A549 (cell line): ENCODE data around the gene RNGTT. TPM values are rescaled to one million over a fixed set of nuclear protein-coding genes. Genes with fewer than 3 reads are reported as not detected.

Experiments
- ATAC-seq, 2 experiments: fragments of 200-7000 bp in 1 of 2; fragments of >200 bp in 1 of 2; cut with Nextera tagmentation in 1 of 2; cut with Tn5 transposase in 1 of 2; 3 replicates each; pipeline versions ENCODE4 v1.8.0 to v1.9.1; 2018 to 2020; ENCODE audit warnings: mild to moderate bottlenecking in 1 of 2, moderate library complexity in 1 of 2
- CTCF ChIA-PET: fragments of 300-600 bp; sonication (Branson Sonifier 250); formaldehyde crosslinking; extraction: SDS; loops from one replicate; lab custom pipeline; 2021; ENCODE audit warnings: antibody characterized with exemption, inconsistent platforms; lab: Yijun Ruan, JAX
- POLR2A ChIA-PET: fragments of 350-600 bp; formaldehyde crosslinking; extraction: SDS; loops from one replicate; lab custom pipeline; 2021; ENCODE audit warnings: antibody characterized with exemption, inconsistent platforms; lab: Yijun Ruan, JAX
- DNase-seq, 2 experiments: peaks; one replicate each; pipeline versions ENCODE4 v3.0.0 to v3.0.0-alpha.2; 2011 to 2016; ENCODE audit warnings: low read depth in 1 of 2, low spot score in 1 of 2
- FAIRE-seq: peaks from 2 replicates; lab custom pipeline; 2011; peaks lifted over from hg19 to GRCh38; lab: Jason Lieb, UNC
- H3K27ac ChIP-seq, 2 experiments: fragments of >200 bp; sonication (Bioruptor Twin); formaldehyde crosslinking; 3 replicates each; pipeline ENCODE4 v1.5.1; 2016 to 2017
- H3K4me1 ChIP-seq: fragments of >200 bp; sonication (Bioruptor Twin); formaldehyde crosslinking; 3 replicates; pipeline ENCODE4 v1.6.1; 2016
- H3K4me2 ChIP-seq: fragments of >200 bp; sonication (Bioruptor Twin); formaldehyde crosslinking; 3 replicates; pipeline ENCODE4 v1.6.1; 2016
- H3K4me3 ChIP-seq: fragments of >200 bp; sonication (Bioruptor Twin); formaldehyde crosslinking; 3 replicates; pipeline ENCODE4 v1.5.1; 2016
- H3K9me3 ChIP-seq: fragments of >200 bp; sonication (Bioruptor Twin); formaldehyde crosslinking; 3 replicates; pipeline ENCODE4 v1.6.1; 2016
- CBX8 ChIP-seq: fragments of 200-600 bp; sonication (generic); IDR thresholded peaks from 2 replicates; pipeline ENCODE4 v1.6.1; 2016
- CEBPB ChIP-seq, 2 experiments: fragments of >200 bp in 1 of 2; sonication (Bioruptor Twin) in 1 of 2; formaldehyde crosslinking in 1 of 2; IDR thresholded peaks; 2 replicates each; pipeline ENCODE4 v1.6.1; 2012 to 2016
- CHD4 ChIP-seq: fragments of 200-600 bp; sonication (generic); IDR thresholded peaks from 2 replicates; pipeline ENCODE4 v1.6.1; 2016; ENCODE audit warnings: antibody characterized with exemption, mild to moderate bottlenecking, borderline replicate concordance
- EHF ChIP-seq: fragments of 250-450 bp; sonication (Bioruptor Pico); IDR thresholded peaks from 2 replicates; pipeline ENCODE4 v1.5.0; 2020; ENCODE audit warnings: mild to moderate bottlenecking
- ESRRA ChIP-seq: fragments of 150-350 bp; IDR thresholded peaks from 2 replicates; pipeline ENCODE4 v1.6.1; 2014; ENCODE audit warnings: mild to moderate bottlenecking, low read length, borderline replicate concordance
- FOSL2 ChIP-seq, 2 experiments: fragments of 450-650 bp in 1 of 2; fragments of >200 bp in 1 of 2; sonication (Bioruptor Twin) in 1 of 2; formaldehyde crosslinking; IDR thresholded peaks; 2 replicates each; pipeline versions ENCODE4 v1.5.0 to v1.6.1; 2016 to 2020; ENCODE audit warnings: mild to moderate bottlenecking in 1 of 2, moderate library complexity in 1 of 2
- GATA3 ChIP-seq: IDR thresholded peaks from 2 replicates; pipeline ENCODE4 v1.6.1; 2012; ENCODE audit warnings: borderline replicate concordance
- HDAC2 ChIP-seq: fragments of 200-600 bp; sonication (generic); IDR thresholded peaks from 2 replicates; pipeline ENCODE4 v1.6.1; 2016
- HMGXB4 ChIP-seq: fragments of 250-450 bp; sonication (Bioruptor Pico); IDR thresholded peaks from 2 replicates; pipeline ENCODE4 v1.5.0; 2021; ENCODE audit warnings: mild to moderate bottlenecking, moderate library complexity, borderline replicate concordance
- KDM5A ChIP-seq: fragments of 200-600 bp; sonication (generic); IDR thresholded peaks from 2 replicates; pipeline ENCODE4 v1.6.1; 2016; ENCODE audit warnings: antibody characterized with exemption, mild to moderate bottlenecking
- MAFK ChIP-seq: fragments of 450-650 bp; IDR thresholded peaks from 2 replicates; pipeline ENCODE4 v1.6.1; 2014; ENCODE audit not compliant: partially characterized antibody
- MAZ ChIP-seq: fragments of 150-350 bp; IDR thresholded peaks from 2 replicates; pipeline ENCODE4 v1.6.1; 2014; ENCODE audit warnings: antibody characterized with exemption, low read depth, low read length, borderline replicate concordance
- MYC ChIP-seq: IDR thresholded peaks from 2 replicates; pipeline ENCODE4 v1.6.1; 2012; ENCODE audit warnings: mild to moderate bottlenecking, inconsistent platforms, low read length, improper control_type of control experiment, borderline replicate concordance
- NPAS2 ChIP-seq: fragments of 250-450 bp; sonication (Bioruptor Pico); IDR thresholded peaks from 2 replicates; pipeline ENCODE4 v1.8.0; 2022; ENCODE audit warnings: mild to moderate bottlenecking, moderate library complexity, borderline replicate concordance
- NR3C1 ChIP-seq: fragments of >200 bp; sonication (Bioruptor Twin); formaldehyde crosslinking; IDR thresholded peaks from 3 replicates; pipeline ENCODE4 v1.6.1; 2017
- PBX3 ChIP-seq: IDR thresholded peaks from 2 replicates; pipeline ENCODE4 v1.6.1; 2012
- PHF8 ChIP-seq: fragments of 200-600 bp; sonication (generic); IDR thresholded peaks from 2 replicates; pipeline ENCODE4 v1.6.1; 2016; ENCODE audit warnings: low read depth, mild to moderate bottlenecking, antibody characterized with exemption, moderate library complexity, borderline replicate concordance
- RAD21 ChIP-seq, 2 experiments: fragments of >200 bp in 1 of 2; sonication (Bioruptor Twin) in 1 of 2; formaldehyde crosslinking in 1 of 2; IDR thresholded peaks in 1 of 2; conservative IDR thresholded peaks in 1 of 2; 2 replicates in 1 of 2; 3 replicates in 1 of 2; pipeline ENCODE4 v1.6.1; 2012 to 2018; ENCODE audit warnings: inconsistent platforms in 1 of 2
- RFX5 ChIP-seq: fragments of 450-650 bp; IDR thresholded peaks from 2 replicates; pipeline ENCODE4 v1.7.1; 2014; ENCODE audit warnings: antibody characterized with exemption, mild to moderate bottlenecking, moderate library complexity
- SMC3 ChIP-seq: fragments of >200 bp; sonication (Bioruptor Twin); formaldehyde crosslinking; IDR thresholded peaks from 3 replicates; pipeline ENCODE4 v1.6.1; 2018; ENCODE audit warnings: inconsistent platforms
- TFCP2L1 ChIP-seq: fragments of 250-450 bp; sonication (Bioruptor Pico); IDR thresholded peaks from 2 replicates; pipeline ENCODE4 v1.5.0; 2021; ENCODE audit warnings: mild to moderate bottlenecking
- TP53 ChIP-seq: fragments of 250-450 bp; sonication (Bioruptor Pico); IDR thresholded peaks from 2 replicates; pipeline ENCODE4 v1.5.0; 2021; ENCODE audit warnings: mild to moderate bottlenecking, moderate library complexity
- ZC3H11A ChIP-seq: fragments of 450-650 bp; IDR thresholded peaks from 2 replicates; pipeline ENCODE4 v1.6.1; 2014; ENCODE audit warnings: antibody characterized with exemption, mild to moderate bottlenecking
- ZSCAN20 ChIP-seq: fragments of 250-450 bp; sonication (Bioruptor Pico); IDR thresholded peaks from 2 replicates; pipeline ENCODE4 v1.8.0; 2022; ENCODE audit warnings: mild to moderate bottlenecking, moderate library complexity
- WGBS: methylation state at CpG from one replicate; pipeline ENCODE4 v1.1.6; 2017; ENCODE audit errors: missing lambda C conversion rate; 5-methylcytosine and 5-hydroxymethylcytosine counted together
- polyA plus RNA-seq, 4 experiments: library from polyadenylated mRNA; depleted of rRNA in 3 of 4; stranded (reverse); fragments of >200 nt; fragmentation: RNase III in 1 of 4; extraction: RNeasy Plus Mini Kit Qiagen cat#74134 plus additional on column Dnase treatment in 1 of 4; gene quantifications; 2 replicates in 3 of 4; 3 replicates in 1 of 4; pipeline ENCODE4 v1.2.3, GENCODE V29; 2011 to 2017
- TF ChIP-seq, protein P1 (sequence below): fragments of 200-600 bp; sonication (generic); IDR thresholded peaks from 2 replicates; pipeline ENCODE4 v1.6.1; 2016; ENCODE audit warnings: antibody characterized with exemption, mild to moderate bottlenecking, moderate library complexity

The RNGTT gene
- polyA plus RNA-seq, 2 of the 4 experiments (the other 2 are of a cell fraction) = 11.6 to 15.0 TPM

DNA sequence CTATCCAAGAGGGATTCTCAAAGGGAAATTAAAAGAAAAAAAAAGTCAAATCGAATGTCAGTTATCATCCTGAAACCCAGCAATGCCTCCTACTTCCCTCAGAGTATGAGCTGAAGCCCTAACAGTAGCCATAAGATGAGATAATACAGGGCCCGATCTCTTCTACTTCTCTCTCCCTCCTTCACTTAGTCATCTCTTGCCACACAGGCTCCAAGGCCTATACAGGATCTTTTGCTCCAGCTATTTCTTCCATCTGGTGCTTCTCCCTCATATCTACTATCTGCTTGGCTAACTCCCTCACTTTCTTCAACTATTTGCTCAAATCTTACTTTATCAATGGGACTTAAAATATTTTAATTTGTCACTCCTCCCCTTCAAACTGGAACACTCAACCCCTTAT lies 215.3 kb downstream of the RNGTT start:
- TF ChIP-seq CBX8 = no peak
- no peak for TF ChIP-seq NPAS2 (CRISPR knock-in tag)
- no peak overlapping the region for H3K27ac ChIP-seq
- DNase-seq (no peak), FAIRE-seq (no peak), ATAC-seq (no peak)
- H3K9me3 ChIP-seq = no peaks in the 10 kb centered on the region
- H3K4me3 ChIP-seq = no peak overlapping the region
- WGBS = 84% methylated on average over 2 of the region's 2 CpGs
- ChIA-PET POLR2A (interaction anchor here (0.6 kb wide), 1 partner anchor 13 kb away, joined by 4 read pairs; no protein-coding TSS in a partner anchor), CTCF (no interaction called here)
- H3K4me2 ChIP-seq = no peak overlapping the region
- H3K4me1 ChIP-seq = no peaks in the 10 kb centered on the region

DNA sequence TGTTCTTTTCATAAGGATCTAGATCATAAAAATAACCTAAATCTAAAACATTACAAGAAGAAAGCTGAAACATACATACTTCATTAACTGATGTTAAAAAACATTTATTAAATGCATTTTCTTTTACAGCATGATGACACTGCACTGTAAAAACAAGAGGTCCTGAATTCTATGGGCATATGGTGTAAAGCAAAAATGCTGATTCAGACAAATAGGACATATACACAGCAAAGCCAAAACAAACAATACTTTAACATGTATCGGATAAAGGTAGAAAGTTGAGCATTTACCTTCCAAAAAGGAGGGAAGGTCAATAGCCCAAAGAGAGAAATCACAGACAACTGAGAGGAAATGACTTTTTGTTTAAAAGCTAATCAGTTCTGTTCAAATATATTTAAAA lies 221.5 kb downstream of the RNGTT start:
- 80% methylated on average over 1 of the region's 1 CpG for WGBS
- FAIRE-seq = no peak

DNA sequence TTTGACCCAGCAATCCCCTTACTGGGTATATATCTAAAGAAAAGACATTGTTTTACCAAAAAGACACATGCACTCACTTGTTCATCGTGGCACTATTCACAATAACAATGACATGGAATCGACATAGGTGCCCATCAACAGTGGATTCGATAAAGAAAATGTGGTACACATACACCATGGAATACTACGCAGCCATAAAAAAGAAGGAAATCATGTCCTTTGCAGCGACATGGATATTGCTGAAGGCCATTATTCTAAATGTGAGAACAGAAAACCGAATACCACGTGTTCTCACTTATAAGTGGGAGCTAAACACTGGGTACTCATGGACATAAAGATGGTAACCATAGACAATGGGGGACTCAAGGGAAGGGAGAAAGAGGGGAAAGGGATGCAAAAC lies 222.3 kb downstream of the RNGTT start:
- H3K9me3 ChIP-seq = no peaks in the 10 kb centered on the region
- ATAC-seq (no peak), FAIRE-seq (no peak), DNase-seq (no peak)
- H3K4me3 ChIP-seq = no peak overlapping the region
- no peak overlapping the region for H3K4me2 ChIP-seq
- TF ChIP-seq FOSL2 (IDR thresholded peaks at IDR 0.05) (no peak), FOSL2 (CRISPR knock-in tag; IDR thresholded peaks at IDR 0.05) (no peak), PHF8 (no peak), RAD21 (conservative IDR thresholded peaks at IDR 0.05 in 1 of 2, IDR thresholded peaks at IDR 0.05 in 1 of 2) (no peak), KDM5A (no peak), MAFK (no peak)
- CTCF ChIA-PET = no interaction called here
- POLR2A ChIA-PET = no interaction called here
- WGBS = 89% methylated on average over 7 of the region's 7 CpGs
- H3K4me1 ChIP-seq = no peaks in the 10 kb centered on the region
- H3K27ac ChIP-seq = no peak overlapping the region

More for the DNA sequence above, 221.5 kb downstream of the RNGTT start:
- Histone ChIP-seq H3K4me2 (no peak overlapping the region), H3K27ac (no peak overlapping the region), H3K4me3 (no peak overlapping the region), H3K4me1 (no peaks in the 10 kb centered on the region), H3K9me3 (no peaks in the 10 kb centered on the region)
- DNase-seq (no peak), ATAC-seq (no peak)
- ChIA-PET CTCF (no interaction called here), POLR2A (no interaction called here)
- no peak for TF ChIP-seq CEBPB (IDR thresholded peaks at IDR 0.05)
- peak; percentile 93 for TF ChIP-seq MAFK

GRCh38 chr6:88734544-88734943 lies 228.9 kb downstream of the RNGTT start:
- Histone ChIP-seq H3K4me1 (peaks cover 8% of the 10 kb centered on the region; the same call in 2 of the 3 replicates), H3K4me2 (no peak overlapping the region), H3K4me3 (no peak overlapping the region), H3K9me3 (no peaks in the 10 kb centered on the region), H3K27ac (no peak overlapping the region)
- ChIA-PET POLR2A (no interaction called here), CTCF (no interaction called here)
- no peak for TF ChIP-seq PHF8
- no peak for TF ChIP-seq MAZ
- no peak for TF ChIP-seq ZSCAN20 (CRISPR knock-in tag)
- TF ChIP-seq RFX5 = no peak
- TF ChIP-seq, protein P1, sequence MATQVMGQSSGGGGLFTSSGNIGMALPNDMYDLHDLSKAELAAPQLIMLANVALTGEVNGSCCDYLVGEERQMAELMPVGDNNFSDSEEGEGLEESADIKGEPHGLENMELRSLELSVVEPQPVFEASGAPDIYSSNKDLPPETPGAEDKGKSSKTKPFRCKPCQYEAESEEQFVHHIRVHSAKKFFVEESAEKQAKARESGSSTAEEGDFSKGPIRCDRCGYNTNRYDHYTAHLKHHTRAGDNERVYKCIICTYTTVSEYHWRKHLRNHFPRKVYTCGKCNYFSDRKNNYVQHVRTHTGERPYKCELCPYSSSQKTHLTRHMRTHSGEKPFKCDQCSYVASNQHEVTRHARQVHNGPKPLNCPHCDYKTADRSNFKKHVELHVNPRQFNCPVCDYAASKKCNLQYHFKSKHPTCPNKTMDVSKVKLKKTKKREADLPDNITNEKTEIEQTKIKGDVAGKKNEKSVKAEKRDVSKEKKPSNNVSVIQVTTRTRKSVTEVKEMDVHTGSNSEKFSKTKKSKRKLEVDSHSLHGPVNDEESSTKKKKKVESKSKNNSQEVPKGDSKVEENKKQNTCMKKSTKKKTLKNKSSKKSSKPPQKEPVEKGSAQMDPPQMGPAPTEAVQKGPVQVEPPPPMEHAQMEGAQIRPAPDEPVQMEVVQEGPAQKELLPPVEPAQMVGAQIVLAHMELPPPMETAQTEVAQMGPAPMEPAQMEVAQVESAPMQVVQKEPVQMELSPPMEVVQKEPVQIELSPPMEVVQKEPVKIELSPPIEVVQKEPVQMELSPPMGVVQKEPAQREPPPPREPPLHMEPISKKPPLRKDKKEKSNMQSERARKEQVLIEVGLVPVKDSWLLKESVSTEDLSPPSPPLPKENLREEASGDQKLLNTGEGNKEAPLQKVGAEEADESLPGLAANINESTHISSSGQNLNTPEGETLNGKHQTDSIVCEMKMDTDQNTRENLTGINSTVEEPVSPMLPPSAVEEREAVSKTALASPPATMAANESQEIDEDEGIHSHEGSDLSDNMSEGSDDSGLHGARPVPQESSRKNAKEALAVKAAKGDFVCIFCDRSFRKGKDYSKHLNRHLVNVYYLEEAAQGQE = no peak
- TF ChIP-seq ESRRA = no peak
- no peak for TF ChIP-seq NR3C1
- no peak for TF ChIP-seq PBX3
- TF ChIP-seq SMC3 = no peak
- TF ChIP-seq CHD4 = no peak
- no peak for TF ChIP-seq GATA3
- TF ChIP-seq ZC3H11A = no peak
- TF ChIP-seq TP53 = no peak
- no peak for TF ChIP-seq EHF (CRISPR knock-in tag)
- no peak for TF ChIP-seq HDAC2
- no peak for TF ChIP-seq MYC
- TF ChIP-seq TFCP2L1 (CRISPR knock-in tag) = no peak
- TF ChIP-seq HMGXB4 (CRISPR knock-in tag) = no peak
- ATAC-seq (no peak), FAIRE-seq (no peak), DNase-seq (no peak)
- WGBS = 94% methylated on average over 4 of the region's 4 CpGs
